ENCODE results near the gene SNHG17.

DNA sequence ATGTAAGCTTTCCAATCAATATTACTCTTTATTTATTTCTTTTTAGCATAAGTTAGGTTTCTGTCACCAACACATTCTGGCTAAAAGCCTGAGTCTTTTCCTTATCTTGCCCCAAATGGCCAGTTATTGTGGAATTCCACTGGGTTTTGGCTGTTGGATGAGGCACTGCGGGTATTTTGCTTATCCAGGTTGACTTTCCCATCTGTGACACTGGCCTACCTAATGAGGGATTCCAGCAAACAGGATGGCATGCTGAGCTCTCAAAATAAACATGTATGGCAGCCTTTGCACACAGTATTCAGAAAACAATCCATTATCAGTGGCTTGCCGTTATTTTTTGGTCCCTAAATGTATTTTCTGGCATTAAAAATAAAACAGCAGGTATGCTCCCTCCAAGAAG is 31.0 kb upstream of the SNHG17 start:
- TF ChIP-seq, protein P1, sequence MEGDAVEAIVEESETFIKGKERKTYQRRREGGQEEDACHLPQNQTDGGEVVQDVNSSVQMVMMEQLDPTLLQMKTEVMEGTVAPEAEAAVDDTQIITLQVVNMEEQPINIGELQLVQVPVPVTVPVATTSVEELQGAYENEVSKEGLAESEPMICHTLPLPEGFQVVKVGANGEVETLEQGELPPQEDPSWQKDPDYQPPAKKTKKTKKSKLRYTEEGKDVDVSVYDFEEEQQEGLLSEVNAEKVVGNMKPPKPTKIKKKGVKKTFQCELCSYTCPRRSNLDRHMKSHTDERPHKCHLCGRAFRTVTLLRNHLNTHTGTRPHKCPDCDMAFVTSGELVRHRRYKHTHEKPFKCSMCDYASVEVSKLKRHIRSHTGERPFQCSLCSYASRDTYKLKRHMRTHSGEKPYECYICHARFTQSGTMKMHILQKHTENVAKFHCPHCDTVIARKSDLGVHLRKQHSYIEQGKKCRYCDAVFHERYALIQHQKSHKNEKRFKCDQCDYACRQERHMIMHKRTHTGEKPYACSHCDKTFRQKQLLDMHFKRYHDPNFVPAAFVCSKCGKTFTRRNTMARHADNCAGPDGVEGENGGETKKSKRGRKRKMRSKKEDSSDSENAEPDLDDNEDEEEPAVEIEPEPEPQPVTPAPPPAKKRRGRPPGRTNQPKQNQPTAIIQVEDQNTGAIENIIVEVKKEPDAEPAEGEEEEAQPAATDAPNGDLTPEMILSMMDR (IDR thresholded peaks at IDR 0.05) = no peak
- TF ChIP-seq POLR2AphosphoS5 (IDR thresholded peaks at IDR 0.05) = no peak
- TF ChIP-seq EP300 (IDR thresholded peaks at IDR 0.05) = no peak
- no peak for TF ChIP-seq POLR2A (IDR thresholded peaks at IDR 0.05)

Measured in stomach (tissue), 4 donors.